Retinal pigment epithelial cell (primary cell): ENCODE data around the gene WWC1.
A peak's percentile ranks its signal among the peaks of the same experiment; 100 is the strongest.

Source experiments
- DNase-seq: peaks from one replicate; pipeline ENCODE4 v3.0.0-alpha.2; 2010; ENCODE audit warnings: low read depth
- H3K4me3 ChIP-seq: 2 replicates; pipeline ENCODE4 v1.5.1; 2011; ENCODE audit warnings: mild to moderate bottlenecking, low read length, control low read depth, moderate library complexity
- TF ChIP-seq, protein P1 (sequence below): conservative IDR thresholded peaks from 2 replicates; pipeline ENCODE4 v1.5.1; 2011; ENCODE audit warnings: low read depth, low read length, control low read depth, inconsistent platforms

Gene WWC1

GRCh38 chr5:168477060-168477459, 185.6 kb downstream of the WWC1 start:
- no peak for DNase-seq
- no peak overlapping the region for H3K4me3 ChIP-seq
- TF ChIP-seq, protein P1, sequence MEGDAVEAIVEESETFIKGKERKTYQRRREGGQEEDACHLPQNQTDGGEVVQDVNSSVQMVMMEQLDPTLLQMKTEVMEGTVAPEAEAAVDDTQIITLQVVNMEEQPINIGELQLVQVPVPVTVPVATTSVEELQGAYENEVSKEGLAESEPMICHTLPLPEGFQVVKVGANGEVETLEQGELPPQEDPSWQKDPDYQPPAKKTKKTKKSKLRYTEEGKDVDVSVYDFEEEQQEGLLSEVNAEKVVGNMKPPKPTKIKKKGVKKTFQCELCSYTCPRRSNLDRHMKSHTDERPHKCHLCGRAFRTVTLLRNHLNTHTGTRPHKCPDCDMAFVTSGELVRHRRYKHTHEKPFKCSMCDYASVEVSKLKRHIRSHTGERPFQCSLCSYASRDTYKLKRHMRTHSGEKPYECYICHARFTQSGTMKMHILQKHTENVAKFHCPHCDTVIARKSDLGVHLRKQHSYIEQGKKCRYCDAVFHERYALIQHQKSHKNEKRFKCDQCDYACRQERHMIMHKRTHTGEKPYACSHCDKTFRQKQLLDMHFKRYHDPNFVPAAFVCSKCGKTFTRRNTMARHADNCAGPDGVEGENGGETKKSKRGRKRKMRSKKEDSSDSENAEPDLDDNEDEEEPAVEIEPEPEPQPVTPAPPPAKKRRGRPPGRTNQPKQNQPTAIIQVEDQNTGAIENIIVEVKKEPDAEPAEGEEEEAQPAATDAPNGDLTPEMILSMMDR, result no peak

GRCh38 chr5:168479166-168479565, 187.7 kb downstream of the WWC1 start:
- DNase-seq, result no peak
- H3K4me3 ChIP-seq, result no peak overlapping the region
- TF ChIP-seq, protein P1, result no peak

DNA sequence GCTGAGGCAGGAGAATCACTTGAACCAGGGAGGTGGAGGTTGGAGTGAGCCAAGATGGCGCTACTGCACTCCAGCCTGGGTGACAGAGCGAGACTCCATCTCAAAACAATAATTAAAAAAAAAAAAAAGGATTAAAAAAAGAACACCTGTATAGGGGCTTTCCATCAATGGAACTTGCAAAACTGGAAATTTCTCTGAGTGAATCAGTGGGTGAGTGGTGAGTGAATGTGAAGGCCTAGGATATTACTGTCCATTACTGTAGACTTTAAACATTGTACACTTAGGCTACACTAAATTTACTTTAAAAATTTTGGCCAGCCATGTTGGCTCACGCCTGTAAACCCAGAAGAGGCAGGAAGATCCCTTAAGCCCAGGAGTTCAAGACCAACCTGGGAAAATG, 189.2 kb downstream of the WWC1 start:
- H3K4me3 ChIP-seq, result no peak overlapping the region
- DNase-seq, result no peak
- TF ChIP-seq, protein P1, result no peak

GRCh38 chr5:168481330-168481788, 189.9 kb downstream of the WWC1 start:
- no peak for DNase-seq
- no peak overlapping the region for H3K4me3 ChIP-seq
- TF ChIP-seq, protein P1, result no peak

GRCh38 chr5:168482361-168482760, 190.9 kb downstream of the WWC1 start:
- no peak for DNase-seq
- TF ChIP-seq, protein P1, result no peak
- no peak overlapping the region for H3K4me3 ChIP-seq

GRCh38 chr5:168486136-168486879, 194.9 kb downstream of the WWC1 start, which contains the start of gene RARS1:
RARS1 (plus strand) TSS chr5:168486471; CDS start chr5:168486499, 28 bp downstream.
- DNase-seq, result peak; percentile 71
- TF ChIP-seq, protein P1, result peak; percentile 96
- H3K4me3 ChIP-seq, result peak within 1 kb of the TSS; percentile 99

- TF ChIP-seq, protein P1, result no peak
- H3K4me3 ChIP-seq, result no peak overlapping the region
- no peak for DNase-seq
Measured at GRCh38 chr5:168489059-168489458, 197.6 kb downstream of the WWC1 start.
